Amniotic epithelial cell (primary cell): ENCODE data around the gene ASIC5.
"Not testable (repeated sequence)": the region's sequence is repeated elsewhere in the genome, so short reads cannot be mapped to it uniquely, and the experiment has no call there.

Experiments
- DNase-seq: peaks from one replicate; pipeline ENCODE4 v3.0.0-alpha.2; 2010; ENCODE audit warnings: low read depth

Gene ASIC5

DNA sequence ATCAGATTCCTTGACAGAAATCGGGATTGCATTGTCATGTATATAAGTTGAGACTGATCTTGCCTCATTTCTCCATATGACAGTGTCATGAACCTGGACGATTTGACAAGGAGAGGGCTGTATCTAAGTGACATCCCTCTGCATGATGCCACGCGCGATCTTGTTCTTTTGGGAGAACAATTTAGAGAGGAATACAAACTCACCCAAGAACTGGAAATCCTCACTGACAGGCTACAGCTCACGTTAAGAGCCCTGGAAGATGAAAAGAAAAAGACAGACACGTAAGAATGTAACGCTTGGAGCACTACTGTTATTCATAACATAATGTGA, 66.3 kb downstream of the ASIC5 start:
- DNase-seq = no peak

DNA sequence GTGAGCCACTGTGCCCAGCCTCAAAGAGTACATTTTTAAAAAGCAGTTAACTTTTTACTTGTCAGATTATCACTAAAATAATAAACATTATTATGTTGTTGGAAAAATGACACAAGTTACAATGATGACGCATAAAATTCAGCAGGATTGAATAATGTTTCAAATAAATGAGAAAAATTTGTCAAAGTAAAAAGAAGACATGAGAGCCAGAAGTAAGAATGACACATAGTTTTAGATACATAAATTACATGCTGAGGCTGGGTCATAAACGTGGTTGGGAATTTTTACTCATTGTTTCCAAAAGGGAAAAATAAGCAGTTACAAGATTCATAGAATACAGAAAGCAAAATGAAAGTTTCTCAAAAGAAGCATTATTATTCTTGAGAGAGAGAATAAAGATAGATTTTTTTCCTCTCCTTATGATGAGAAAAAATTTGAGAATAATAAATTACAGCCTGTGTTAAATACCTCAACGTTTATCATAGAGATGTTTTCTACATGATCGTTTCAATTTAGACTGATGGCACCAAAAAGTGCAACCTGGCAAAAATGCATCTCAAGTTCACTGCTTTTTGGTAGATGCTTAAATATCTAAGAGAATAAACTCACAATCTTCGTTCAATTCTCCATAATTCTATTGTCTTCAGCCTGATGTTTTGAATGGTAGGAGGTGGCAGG, 66.8 kb downstream of the ASIC5 start:
- DNase-seq = no peak

DNA sequence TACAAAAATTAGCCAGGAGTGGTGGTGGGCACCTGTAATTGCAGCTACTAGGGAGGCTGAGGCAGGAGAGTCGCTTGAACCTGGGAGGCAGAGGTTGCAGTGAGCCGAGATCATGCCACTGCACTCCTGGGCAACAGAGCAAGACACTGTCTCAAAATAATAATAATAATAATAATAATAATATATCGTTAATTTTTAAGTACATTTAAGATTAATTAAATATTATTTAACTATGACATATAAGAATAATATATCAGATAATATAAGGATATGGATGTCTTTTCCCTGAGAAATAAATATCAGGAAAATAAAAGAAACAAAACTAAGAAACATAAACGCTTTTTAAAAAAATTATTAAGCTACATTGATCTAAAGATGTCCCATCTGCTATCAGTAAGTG, 68.5 kb downstream of the ASIC5 start:
- DNase-seq = not testable (repeated sequence)

DNA sequence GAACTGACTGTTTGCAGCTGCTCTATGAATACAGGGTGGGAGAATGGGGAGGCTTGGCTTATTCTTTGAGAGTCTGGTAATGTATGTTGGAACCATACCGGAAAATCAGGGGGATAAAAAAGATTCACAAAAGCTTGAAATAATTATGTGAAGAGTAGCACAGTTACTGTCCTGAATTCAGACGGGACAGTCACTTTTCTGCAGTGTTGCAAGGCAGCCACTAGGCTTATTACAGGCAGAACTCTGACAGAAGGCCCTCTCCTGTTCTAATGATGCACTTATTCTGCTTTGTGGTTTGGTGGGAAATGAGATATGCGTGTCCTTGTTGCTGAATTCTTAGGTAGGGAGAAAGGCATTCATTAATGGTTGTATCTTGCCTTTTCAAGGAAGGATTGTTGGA, 70.1 kb downstream of the ASIC5 start:
- peak; percentile 76 for DNase-seq

DNA sequence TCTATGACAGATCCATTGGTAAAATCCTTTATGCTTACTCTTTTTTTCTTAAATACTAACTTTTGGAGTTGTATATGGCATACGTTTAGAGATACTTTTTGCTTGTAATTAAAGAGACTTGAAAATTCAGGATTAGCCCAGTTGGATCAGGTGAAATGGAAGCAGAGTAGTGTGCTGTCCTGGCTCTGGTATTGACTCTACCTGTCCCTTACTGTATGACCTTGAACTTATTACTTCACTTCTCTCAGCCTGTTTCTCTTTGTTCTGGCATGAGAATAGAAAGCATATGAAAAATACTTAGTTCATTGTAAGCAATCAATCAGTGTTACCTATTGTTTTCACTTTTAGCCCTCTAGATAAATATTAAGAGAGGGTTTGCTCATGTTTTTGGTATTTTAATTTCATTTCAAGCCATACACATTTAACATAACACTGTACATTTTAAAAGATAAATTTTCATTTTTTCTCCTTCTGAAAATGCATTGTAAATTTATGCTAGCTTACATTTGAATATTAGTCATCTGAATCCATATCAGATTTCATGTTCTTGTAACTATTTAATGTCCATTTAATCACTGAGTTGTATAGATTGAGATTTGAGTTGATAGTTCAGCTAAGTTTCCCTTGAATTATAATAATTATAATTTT, 71.4 kb downstream of the ASIC5 start:
- DNase-seq = no peak

DNA sequence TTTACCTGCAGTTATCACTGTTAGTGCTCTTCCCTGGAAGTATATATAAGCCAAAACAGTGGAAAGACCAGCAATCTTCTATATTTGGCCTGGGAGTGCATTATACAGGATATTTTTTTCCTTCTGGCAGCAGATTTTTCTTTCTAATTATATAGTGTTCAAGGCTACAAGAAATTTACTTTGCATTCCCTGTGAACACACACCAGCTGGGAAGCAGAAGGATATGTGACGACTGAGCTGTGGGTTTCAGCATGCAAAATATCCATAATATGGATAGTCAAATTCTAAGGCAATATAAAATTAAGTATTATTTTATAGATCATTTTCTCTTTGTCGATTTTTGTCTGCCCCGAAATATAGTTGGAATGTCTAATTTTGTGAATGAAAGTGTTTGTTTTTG, 76.1 kb downstream of the ASIC5 start:
- DNase-seq = no peak

DNA sequence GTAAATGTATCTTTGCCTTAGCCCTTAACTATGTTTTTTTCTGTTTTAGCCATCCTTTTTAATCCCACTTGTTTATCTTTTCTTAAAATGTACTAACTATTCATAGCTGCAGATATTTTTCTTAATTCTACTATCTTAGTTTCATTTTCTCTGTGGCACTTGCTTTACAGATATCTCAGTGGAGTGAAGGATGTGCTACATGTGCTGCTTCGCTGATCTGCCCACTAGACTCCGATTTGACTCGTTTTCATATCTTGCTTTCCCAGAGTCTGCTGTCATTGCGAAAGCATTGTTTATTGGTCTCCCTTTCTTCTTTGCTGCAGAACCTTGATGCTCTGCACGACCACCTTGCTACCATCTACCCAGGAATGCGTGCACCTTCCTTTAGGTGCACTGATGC, 76.7 kb downstream of the ASIC5 start:
- DNase-seq = peak; percentile 62

DNA sequence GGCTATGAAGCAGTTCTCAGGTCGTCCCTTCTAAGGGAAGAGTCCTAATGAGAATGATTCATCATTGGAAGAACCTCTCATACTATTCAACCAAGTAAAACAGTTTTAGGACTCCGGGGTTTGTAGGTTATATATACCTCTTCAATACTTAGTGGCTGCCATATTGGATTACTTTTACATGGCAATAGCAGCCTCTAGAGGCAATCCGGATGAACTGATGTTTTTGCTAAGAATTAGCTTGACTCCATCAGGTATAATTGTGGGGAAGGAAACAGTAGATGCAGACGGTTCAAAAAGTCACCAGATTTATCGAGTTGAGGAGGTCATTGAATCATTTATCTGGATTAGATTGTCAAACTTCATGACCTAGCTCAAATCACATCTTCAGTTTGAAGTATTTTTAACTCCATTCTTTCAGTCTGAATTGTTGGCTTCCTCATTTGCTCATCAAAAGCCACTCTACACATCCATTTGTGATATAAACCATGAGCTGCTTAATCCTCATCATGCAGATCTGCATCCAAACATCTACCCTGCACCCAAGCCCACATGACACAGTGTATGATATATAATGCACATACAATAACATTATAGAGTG, 78.9 kb downstream of the ASIC5 start:
- DNase-seq = peak; percentile 68

DNA sequence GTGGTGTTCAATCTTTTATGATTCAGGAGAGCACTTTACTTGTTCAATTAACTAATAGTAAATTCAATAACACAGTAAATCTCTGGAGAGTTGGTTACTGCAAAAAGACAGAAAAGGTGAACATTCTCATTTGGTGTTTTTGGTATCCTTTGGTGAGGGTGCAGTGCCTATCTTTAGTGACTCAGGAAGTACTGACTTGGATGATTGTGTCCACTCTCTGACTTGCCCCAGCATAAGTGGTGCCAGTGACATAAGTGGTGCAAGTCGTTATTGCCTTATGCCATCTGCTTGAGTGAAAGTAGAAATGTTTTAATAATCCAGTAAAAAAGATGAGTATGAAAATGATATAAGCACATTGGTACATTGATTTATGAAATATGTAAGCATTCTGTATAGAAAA, 80.2 kb downstream of the ASIC5 start:
- DNase-seq = no peak

DNA sequence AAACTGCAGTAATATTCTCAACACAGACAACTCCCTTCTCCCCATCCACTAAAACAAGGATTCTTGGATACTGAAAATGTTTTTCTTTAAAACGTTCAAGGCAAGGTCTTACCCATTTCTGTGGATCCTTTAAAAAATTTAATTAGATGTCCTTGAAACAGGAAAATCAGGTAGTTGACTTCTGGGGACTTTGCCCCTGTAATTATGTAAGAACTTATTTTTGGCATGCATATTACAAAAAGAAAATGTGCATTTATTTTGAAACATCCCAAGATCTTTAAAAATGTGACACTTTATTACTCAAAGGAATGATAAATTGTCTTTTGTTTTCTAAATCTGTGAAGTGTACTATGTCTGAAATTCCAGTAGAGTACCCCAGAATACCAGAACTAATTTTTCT, 81.4 kb downstream of the ASIC5 start:
- no peak for DNase-seq

DNA sequence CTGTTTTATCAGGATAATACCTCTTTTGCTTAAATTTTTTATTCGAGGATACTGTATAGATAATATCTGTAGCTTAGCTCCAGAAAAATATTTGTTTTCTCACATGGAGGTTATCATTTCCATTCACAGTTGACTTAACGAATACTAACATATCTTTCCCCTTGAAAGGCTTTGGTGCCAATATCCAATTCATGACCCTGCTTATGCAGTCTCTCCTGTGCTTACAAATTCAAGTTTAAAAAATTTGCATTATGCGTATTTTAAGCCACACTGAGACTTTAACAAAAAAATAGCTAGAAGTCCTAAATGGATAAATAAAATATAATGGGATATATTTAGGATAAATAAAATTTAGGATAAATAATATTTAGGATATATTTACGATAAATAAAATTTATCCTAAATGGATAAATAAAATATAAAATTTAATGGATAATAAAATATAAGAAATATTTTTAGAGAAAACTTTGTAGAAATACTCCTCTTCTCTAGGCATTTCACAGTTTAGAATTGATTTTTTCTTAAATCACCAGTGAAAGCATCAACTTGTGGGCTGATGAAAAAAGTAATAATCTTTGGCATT, 84.7 kb downstream of the ASIC5 start:
- no peak for DNase-seq

DNA sequence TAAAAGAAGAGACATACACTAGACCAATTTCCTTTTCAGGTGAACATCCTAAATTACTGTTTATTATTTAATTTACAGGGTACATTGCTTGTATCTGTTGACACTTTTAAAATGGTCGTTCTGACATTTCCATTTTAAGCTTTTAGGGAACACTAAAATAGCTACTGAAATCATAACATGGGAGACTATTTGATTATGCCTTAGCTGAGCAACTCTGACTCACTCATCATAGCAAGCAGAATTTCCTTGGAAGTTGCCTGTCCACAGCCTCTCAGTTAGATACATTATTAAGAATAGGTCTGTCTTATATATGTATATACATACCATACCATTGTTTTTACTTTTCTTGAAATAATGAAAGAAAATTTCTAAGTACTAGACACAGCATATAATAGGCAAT, 85.3 kb downstream of the ASIC5 start:
- DNase-seq = no peak
